OCI-LY1 (cell line): ENCODE results near the gene NOX1.
"Not testable (repeated sequence)": the region's sequence is repeated elsewhere in the genome, so short reads cannot be mapped to it uniquely, and the experiment has no call there.

Experiments used
- CTCF ChIP-seq: fragments of 200-600 bp; sonication (generic), shearing (Covaris generic); IDR thresholded peaks from 2 replicates; pipeline ENCODE4 v1.5.1; 2017; ENCODE audit warnings: mild to moderate bottlenecking, antibody characterized with exemption, low read length, moderate library complexity, mixed read lengths
- EZH2 ChIP-seq: fragments of 200-600 bp; sonication (generic), shearing (Covaris generic); IDR thresholded peaks from 2 replicates; pipeline ENCODE4 v1.8.0; 2017; ENCODE audit warnings: borderline replicate concordance, mixed run types, mild to moderate bottlenecking, antibody characterized with exemption, low read length, moderate library complexity, mixed read lengths

- not testable (repeated sequence) for TF ChIP-seq CTCF, EZH2
These were observed 65.9 kb downstream of the NOX1 start for GRCh38 chrX:100808265-100808664.
